Activated CD4-positive, alpha-beta T cell treated with anti-CD3 and anti-CD28 coated beads, Interleukin-2, amount 50 U/mL, for 48 hours (primary cell): ENCODE measurements around the gene USP22.
"Not testable (repeated sequence)": the region's sequence is repeated elsewhere in the genome, so short reads cannot be mapped to it uniquely, and the experiment has no call there.

Experiments
- DNase-seq, 2 experiments: peaks; one replicate each; pipeline ENCODE4 v3.0.0-alpha.2; 2020

USP22 gene

DNA sequence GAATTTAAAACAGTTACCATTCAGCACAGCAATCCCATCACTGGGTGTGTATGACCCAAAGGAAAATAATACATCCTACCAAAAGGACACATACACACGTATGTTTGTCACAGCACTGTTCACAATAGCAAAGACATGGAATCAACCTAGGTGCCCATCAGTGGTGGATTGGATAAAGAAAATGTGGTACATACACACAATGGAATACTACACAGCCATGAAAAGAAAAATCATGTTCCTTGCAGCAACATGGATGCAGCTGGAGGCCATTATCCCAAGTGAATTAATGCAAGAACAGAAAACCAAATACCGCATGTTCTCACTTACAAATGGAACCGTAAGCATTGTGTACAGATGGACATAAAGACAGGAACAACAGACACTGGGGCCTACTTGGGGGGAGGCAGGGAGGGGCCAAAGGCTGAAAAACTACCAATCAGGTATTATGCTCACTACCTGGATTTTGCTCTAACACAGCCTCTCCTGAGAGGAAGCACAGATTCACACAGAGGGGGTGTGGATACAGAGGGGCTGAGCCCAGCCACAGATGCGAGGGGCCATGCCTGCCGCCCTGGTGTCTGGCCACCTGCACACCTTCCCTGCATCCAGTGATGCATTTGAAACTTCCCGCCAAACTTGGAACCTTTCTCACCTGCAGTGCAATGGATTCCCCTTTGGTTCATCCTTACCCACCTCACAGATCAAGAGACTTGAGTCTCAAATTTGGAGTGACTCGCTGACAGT lies 55.9 kb downstream of the USP22 start:
- DNase-seq = no peak

DNA sequence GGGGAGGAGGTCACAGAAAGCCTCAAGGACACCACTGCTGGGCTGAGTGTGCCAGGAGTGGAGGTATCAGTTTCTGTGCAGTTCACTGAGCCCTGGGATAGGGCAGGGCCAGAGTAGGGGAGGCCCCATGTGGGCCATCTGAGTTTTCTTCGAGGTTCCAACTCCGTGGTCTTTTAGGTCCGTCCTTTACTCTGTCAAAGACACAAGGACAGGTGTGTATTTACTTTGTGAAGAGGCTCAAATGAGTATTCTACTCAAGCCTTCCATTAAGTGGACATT lies 59.5 kb downstream of the USP22 start:
- no peak for DNase-seq

DNA sequence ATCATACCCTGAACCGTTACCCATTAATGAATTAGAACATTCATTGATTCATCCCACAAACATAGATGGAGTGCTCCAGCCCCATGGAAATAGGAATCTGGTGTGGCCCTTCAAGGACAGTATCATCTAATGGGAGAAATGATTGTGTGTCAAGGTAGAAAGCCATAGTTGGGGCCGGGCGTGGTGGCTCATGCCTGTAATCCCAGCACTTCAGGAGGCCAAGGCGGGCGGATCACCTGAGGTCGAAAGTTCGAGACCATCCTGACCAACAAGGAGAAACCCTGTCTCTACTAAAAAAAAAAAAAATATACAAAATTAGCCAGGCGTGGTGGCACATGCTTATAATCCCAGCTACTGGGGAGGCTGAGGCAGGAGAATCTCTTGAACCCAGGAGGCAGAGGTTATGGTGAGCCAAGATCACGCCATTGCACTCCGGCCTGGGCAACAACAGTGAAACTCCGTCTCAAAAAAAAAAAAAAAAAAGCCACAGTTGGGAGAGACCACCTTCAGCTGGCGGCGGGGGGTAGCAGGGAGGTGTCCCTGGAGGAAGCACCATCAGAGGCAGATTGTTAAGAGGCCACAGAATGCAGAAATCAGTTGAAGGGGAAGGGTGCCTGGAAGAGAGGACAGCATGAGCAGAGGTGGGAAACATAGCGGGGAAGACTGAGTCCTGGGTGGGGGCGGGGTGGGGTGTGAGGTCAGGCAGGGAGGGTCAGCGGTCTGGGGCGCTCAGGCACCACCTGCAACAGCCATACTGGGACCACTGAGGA lies 60.0 kb downstream of the USP22 start:
- no peak for DNase-seq

DNA sequence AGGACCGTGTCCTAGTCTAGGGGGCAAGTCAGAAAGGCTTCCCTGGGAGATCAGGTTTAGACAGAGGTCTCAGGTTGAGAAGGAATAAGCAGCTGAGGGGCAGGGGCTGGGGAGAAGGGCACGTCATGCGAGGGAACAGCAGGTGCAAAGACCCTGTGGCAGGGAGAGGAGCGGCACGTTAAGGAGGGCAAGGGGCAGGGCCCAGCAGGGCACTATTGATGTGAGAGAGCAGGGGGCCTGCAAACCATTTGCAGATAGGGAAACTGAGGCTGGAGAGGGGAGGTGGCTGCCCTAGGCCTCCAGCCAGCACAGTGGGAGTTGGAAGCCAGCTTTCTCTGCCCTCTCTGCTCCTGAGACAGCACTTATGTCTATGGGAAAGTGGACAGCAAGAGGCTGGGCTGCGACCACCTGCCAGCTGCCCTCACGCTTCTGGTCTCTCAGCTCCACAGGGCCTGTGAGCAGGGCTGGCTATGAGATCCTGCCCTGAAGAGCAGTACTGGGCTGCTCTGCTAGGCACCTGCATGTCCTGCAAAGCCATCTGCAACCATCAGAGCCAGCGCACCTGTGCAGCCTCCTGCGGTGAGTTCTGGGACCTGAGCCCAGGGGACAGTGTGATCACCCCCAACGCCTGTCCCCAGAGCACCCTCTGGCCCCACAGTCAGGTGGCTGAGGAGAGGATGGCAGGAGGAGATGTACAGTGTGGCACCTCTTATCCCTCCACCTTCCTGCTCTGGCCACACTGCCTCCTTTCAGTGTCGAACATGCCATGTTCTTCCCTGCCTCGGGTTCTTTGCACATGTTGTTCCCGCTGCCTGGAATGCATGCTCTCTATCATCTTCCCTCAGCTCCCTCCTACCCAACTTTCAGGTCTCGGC lies 61.5 kb downstream of the USP22 start:
- DNase-seq = no peak

DNA sequence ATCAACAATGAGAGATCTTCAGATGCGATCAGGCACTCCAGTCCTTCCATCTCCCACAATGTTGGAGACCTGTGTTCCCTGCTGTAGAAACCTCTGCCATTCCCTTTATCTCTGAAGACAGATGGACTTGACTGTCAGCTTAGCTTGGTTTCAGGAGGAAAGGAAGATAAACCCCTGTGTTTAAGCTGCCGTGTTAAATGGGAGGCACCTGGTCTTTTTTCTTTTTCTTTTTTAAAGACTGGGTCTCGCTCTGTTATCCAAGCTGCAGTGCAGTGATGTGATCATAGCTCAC lies 63.1 kb downstream of the USP22 start:
- DNase-seq = no peak

DNA sequence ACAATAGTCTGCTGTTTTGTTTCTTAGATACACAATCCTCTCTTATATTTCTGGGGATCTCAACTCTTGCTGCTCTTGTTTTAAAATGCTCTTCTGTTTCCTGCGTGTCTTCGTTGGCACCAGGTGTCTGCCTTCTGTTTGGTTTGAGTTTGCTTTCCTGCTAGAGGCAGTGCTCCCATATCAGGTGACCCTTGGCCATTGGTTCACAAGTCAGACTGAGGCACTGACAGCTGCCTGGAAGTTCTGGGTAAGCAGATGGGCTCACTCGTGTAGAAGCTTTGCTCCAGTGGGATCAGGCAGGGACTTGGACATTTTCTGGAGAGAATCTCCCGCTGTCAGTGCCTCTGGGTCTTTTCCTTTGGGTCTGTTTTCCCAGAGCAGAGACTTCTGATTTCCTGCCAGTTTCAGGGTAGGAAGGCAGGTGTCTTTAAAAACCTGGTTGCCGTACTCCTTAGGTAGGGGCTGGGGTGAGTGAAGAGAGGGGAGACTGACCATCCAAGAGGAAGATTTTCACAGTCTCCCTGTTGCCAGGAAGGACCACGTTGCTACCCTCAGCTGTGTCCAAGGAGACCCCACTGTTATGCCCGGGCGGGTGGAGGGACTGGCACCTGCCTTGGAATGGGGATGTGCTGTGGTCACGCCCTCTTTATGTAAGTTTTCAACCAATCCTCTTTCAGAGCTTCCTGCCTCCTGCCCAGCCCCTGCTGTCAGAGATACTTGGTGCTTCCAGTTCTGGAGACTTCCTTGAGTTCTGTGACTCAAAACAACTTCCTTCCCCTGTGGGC lies 63.6 kb downstream of the USP22 start:
- not testable (repeated sequence) for DNase-seq

DNA sequence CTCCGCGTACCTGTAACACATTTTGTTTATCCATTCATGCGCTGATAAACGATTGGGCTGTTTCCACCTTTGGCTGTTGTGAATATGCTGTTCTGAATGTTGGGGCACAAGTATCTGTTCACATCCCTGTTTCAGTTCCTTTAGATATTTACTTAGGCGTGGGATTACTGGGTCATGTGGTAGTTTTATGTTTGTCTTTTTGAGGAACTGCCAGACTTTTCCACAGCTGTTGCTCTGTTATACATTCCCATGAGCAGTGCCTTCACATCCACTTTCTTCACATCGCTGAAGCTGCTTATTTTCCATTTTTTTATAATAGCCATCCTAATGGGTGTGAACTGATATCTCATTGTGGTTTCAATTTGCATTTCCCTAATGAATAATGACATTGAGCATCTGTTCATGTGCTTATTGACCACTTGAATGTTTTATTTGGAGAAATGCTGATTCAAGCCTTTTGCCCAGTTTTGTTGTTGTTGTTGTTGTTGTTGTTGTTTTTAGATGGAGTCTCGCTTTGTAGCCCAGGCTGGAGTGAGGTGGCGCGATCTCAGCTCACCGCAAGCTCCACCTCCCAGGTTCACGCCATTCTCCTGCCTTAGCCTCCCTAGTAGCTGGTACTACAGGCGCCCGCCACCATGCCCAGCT lies 65.1 kb downstream of the USP22 start:
- not testable (repeated sequence) for DNase-seq

DNA sequence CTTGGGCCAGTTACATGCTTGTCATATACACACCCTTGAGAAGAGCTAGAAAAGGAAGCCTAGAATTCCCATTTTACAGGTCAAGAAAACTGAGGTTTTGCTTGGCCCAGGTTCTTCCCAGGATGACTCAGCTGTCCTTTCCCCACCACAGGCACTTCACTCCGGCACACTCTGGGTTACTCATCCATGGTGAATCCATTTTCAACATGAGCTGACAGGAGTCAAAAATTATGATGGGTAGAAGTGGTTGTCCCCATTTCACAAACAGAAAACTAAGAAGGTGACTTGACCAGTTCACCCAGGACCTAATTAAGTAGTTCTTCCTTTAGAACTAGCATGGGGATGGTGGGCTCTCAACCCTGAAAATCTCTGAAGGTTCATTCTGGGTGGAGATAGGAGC lies 67.2 kb downstream of the USP22 start:
- no peak for DNase-seq

DNA sequence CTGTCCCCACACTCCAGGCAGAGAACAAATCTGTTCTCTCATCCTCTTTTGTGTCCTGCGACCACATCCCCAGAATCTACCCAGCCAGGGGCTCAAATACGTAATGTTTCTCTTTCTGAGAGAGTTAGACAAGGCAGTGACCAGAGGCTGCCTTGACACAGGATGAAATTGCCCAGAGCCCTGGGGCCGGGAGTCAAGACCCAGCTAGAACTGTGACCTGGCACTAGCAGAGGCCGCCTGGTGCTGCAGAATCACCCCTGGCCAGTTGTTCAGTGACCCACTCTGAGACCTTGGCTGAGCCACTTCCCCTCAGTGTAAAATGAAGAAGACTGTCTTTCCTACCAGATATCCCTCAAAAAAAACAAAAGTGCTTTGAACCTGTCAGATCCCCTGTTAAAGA lies 72.5 kb downstream of the USP22 start:
- DNase-seq = no peak

DNA sequence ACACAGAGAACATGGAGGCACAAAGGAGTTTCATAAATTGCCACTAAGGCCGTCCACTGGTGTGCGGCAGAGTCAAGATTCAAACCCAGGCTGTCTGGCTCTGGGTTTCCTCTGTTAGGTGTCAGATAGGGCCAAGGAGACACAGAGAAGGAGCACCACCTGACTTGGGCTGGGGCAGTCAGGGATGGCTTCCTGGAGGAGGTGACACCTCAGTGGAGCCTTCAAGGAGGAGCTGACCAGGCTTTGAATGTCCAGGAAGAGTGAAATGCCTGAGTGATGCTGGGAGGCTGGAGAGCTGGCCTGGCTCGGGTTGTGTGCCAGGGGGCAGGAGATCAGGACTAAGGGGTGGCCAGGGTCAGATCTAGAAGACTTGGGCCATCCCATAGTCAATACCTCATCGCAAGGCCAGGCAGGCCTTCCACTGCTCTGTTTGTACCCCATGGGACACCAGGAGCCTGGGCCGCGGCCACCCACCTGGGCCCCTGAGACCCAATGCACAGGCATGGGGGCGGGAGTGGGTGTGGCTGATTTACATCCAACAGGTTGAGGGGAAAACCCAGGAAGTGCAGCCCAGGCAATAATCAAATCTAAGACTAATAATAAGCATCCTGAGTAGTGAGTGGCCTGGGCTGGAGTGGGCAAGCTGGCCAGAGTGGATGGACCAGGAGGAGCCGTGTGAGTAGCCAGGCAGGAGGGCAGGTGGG lies 73.7 kb downstream of the USP22 start:
- no peak for DNase-seq

DNA sequence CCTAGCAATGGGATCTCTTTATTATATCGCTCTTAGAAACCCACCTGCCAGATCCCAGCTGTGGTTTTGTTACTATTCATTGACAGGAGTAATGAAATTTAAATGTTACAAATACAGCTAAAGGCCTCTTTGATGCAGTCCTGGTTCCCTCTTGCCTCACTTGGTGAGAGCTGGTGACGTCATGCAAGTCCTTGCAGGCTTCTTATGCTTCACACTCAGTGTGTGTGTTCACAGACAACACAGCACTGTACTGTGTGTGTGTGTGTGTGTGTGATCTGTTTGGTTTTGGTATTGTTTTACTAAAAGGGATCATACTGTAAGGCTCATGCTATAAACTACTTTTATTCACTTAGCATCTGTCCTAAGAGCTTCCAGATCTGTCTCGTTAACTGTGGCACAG lies 75.0 kb downstream of the USP22 start:
- no peak for DNase-seq

DNA sequence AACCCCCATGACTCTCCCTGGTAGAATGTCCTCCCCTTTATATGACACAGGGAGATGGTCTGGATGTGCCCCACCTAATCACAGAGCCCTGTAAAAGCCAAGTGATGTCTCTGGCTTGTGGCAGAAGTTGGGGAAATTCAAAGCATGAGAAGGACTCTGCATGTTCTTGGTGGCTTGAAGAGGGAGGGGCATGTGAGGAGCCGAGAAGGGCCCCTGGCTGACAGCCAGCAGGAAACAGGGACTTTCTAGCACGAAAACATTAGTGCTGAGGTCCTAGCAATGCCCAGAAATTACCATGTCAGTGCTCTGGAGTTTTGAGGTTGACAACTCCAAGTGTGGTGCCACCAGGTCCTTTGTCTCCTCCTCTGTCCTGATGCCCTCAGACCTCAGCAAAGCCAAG lies 75.9 kb downstream of the USP22 start:
- DNase-seq = peak in 1 of 2 experiments; percentile 9

DNA sequence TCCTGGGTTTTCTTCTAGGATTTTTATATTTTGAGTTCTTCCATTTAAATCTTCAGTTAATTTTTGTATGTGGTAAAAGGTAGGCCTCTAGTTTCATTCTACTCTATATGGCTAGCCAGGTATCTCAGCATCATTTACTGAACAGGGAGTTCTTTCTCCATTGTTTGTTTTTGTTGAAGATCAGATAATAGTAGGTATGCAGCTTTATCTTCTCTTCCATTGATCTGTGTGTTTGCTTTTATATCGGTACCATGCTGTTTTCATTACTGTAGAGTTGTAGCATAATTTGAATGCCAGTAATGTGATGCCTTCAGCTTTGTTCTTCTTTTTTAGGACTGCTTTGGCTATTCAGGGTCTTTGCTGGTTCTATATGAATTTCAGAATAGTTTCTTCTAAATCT lies 77.3 kb downstream of the USP22 start:
- no peak for DNase-seq

DNA sequence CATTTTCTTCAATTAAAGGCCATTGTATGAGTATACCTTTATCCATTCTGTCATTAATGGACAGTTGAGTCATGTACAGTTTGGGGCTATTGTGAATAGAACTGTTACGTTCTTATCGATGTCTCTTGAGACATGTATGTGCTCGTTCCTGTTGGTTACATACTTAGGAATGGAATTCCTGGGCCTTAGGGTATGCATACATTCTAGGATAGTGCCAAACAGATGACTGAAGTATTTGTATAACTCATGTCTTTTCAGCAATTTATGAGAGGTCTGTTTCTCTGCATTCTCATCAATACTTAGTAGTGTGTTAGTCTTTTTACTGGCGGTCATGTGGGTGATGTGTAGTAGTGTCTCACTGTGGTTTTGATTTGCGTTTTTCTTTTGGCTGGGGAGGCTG lies 81.2 kb downstream of the USP22 start:
- DNase-seq = no peak

DNA sequence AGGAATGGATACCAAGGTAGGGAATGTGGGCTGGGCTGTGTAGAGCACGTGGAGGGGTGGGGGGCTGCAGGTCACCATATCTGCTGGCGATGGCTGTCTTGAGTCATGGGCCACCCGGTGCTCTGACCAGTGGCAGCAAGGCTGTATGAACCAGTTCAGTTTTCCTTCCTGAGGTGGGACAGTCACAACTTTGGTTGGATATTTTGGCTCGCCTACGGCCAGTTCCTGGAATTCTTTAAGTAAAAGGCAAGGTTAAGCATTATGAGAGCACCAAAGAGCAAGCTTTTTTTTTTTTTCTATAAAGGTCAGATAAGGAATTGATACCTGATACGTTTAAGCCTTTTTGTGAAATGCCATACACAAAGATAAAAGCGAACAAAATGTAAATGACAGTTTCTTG lies 81.9 kb downstream of the USP22 start:
- DNase-seq = no peak

DNA sequence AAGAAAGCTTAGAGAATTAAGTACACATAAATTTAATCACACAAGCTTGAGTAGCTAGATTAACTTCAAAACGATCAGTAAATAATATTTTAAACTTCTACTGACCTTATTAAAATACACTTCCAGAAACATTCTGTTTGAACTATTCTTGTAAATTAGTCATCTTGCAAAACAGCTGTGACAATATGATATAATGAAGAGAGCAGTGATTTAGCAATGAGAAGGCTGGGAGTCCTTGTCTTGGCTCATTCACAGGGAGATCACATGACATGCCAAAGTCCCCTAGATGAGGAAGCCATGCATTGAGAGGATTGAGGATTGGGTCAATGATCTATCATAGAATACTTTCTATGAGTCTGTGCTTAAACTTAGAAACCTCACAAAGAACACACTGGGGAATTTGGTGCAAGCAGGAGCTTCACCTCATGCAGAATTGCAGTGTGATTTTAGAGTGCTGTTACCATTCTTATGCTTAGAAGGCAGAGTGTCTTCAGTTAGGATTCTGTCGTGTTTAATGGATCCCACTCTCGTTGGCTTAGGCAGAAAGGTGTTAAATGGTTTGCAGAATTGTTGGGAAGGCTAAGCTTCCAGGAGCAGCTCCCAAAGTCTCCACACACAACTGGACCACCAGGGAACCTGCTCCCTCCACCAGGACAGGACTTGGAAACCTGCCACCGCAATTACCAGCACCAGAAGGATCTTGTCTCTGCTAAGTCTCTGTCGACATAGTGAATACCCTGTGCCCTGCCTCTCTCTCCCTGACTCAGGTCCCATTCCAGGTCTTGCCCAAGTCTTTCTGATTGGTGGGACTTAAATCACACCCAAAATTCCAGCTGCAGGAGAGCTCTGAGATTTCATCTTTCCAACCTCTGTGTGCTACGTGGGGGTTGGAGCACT lies 87.1 kb downstream of the USP22 start:
- no peak for DNase-seq

DNA sequence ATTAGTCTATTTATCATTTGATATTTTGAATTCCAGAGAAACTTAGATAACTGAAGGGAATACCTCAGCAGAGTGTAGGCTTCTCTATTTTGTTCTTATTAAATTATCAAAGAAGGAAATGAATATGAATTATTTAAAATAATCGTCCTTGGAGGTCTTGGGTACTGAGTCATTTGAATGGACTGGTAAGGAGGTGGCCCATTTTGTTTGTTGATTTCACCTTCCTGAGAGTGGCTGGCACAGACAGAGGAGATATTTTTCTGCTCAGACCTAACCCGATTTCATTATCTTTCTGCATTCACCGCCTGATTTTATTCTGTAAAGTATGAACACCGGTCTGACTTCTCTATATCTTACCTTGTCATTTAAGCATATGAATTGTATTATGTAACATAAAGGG lies 88.0 kb downstream of the USP22 start:
- no peak for DNase-seq

DNA sequence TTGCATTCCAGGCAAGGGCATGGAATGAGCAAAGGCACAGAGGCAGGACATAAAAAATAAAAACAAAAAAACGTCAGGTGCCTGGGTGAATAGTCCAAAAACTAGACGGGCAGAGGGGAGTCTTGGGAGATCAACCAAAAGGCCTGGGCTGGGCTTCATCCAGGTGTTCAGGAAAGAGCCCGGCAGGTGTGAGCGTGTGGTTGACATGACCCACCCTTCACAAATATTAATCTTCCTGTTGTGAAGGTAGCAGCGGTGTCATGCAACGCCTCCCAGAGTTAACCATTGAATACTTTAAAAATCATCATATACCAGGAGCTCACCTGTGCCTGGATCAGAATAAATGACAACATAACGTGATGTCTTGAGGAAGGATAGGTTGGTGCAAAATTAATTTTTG lies 90.6 kb downstream of the USP22 start:
- no peak for DNase-seq
